H9 (cell line): Measurements from ENCODE around the gene PRKRA. TPM values are rescaled to one million over a fixed set of nuclear protein-coding genes. Genes with fewer than 3 reads are reported as not detected.

ENCODE experiments used
- DNase-seq: peaks from one replicate; pipeline ENCODE4 v3.0.0-alpha.2; 2017
- H2AFZ ChIP-seq: one replicate; pipeline ENCODE4 v1.6.1; 2013; ENCODE audit warnings: mild to moderate bottlenecking, low read length, control low read depth, moderate library complexity
- H2AK5ac ChIP-seq: 2 replicates; pipeline ENCODE4 v1.6.1; 2013; ENCODE audit warnings: low read length, control low read depth, mixed read lengths; ENCODE audit not compliant: insufficient read length
- H2BK120ac ChIP-seq: one replicate; pipeline ENCODE4 v1.6.1; 2013; ENCODE audit warnings: low read depth, mild to moderate bottlenecking, low read length, control low read depth, inconsistent platforms; ENCODE audit not compliant: poor library complexity, severe bottlenecking
- H2BK12ac ChIP-seq: 2 replicates; pipeline ENCODE4 v1.6.1; 2013; ENCODE audit warnings: low read length, control low read depth, mixed read lengths, low read depth; ENCODE audit not compliant: insufficient read length
- H2BK15ac ChIP-seq: 2 replicates; pipeline ENCODE4 v1.6.1; 2013; ENCODE audit warnings: low read depth, low read length, control low read depth
- H2BK20ac ChIP-seq: one replicate; pipeline ENCODE4 v1.6.1; 2013; ENCODE audit warnings: low read depth, mild to moderate bottlenecking, low read length, control low read depth, inconsistent platforms; ENCODE audit not compliant: poor library complexity, severe bottlenecking
- H2BK5ac ChIP-seq: 2 replicates; pipeline ENCODE4 v1.6.1; 2013; ENCODE audit warnings: low read length, control low read depth, mixed read lengths; ENCODE audit not compliant: insufficient read length
- H3K14ac ChIP-seq: 2 replicates; pipeline ENCODE4 v1.6.1; 2013; ENCODE audit warnings: low read length, control low read depth; ENCODE audit not compliant: insufficient read depth
- H3K18ac ChIP-seq: 2 replicates; pipeline ENCODE4 v1.6.1; 2013; ENCODE audit warnings: low read depth, mild to moderate bottlenecking, mixed read lengths, low read length, control low read depth; ENCODE audit not compliant: insufficient read length
- H3K23ac ChIP-seq: 2 replicates; pipeline ENCODE4 v1.6.1; 2013; ENCODE audit warnings: low read length, control low read depth, mixed read lengths, low read depth; ENCODE audit not compliant: insufficient read length
- H3K23me2 ChIP-seq: 2 replicates; pipeline ENCODE4 v1.6.1; 2013; ENCODE audit warnings: low read depth, mild to moderate bottlenecking, mixed read lengths, low read length, control low read depth; ENCODE audit not compliant: insufficient read length, poor library complexity, severe bottlenecking
- H3K27ac ChIP-seq: 2 replicates; pipeline ENCODE4 v1.5.1; 2013; ENCODE audit warnings: low read length, control low read depth, mixed read lengths, low read depth; ENCODE audit not compliant: insufficient read length
- H3K27me3 ChIP-seq: 2 replicates; pipeline ENCODE4 v1.6.1; 2013; ENCODE audit warnings: low read length, control low read depth, inconsistent platforms; ENCODE audit not compliant: insufficient read depth
- H3K4ac ChIP-seq: 2 replicates; pipeline ENCODE4 v1.6.1; 2013; ENCODE audit warnings: low read depth, mild to moderate bottlenecking, control low read depth, inconsistent platforms, low read length, moderate library complexity
- H3K4me1 ChIP-seq: 2 replicates; pipeline ENCODE4 v1.6.1; 2013; ENCODE audit warnings: low read length, control low read depth, inconsistent platforms; ENCODE audit not compliant: insufficient read depth
- H3K4me2 ChIP-seq: 2 replicates; pipeline ENCODE4 v1.6.1; 2013; ENCODE audit warnings: low read length, control low read depth, mixed read lengths; ENCODE audit not compliant: insufficient read length, insufficient read depth
- H3K56ac ChIP-seq: 2 replicates; pipeline ENCODE4 v1.6.1; 2013; ENCODE audit warnings: low read depth, mild to moderate bottlenecking, mixed read lengths, low read length, control low read depth; ENCODE audit not compliant: insufficient read length
- H3K79me1 ChIP-seq: 2 replicates; pipeline ENCODE4 v1.6.1; 2013; ENCODE audit warnings: low read depth, mild to moderate bottlenecking, moderate library complexity, low read length, control low read depth, inconsistent platforms; ENCODE audit not compliant: insufficient read depth, poor library complexity, severe bottlenecking
- H3K79me2 ChIP-seq: 2 replicates; pipeline ENCODE4 v1.6.1; 2013; ENCODE audit warnings: low read length, control low read depth, inconsistent platforms; ENCODE audit not compliant: insufficient read depth
- H3K9ac ChIP-seq: 2 replicates; pipeline ENCODE4 v1.6.1; 2013; ENCODE audit warnings: low read length, control low read depth, mixed read lengths; ENCODE audit not compliant: insufficient read length; ENCODE audit errors: extremely low read depth
- H3K9me3 ChIP-seq: one replicate; pipeline ENCODE4 v1.6.1; 2013; ENCODE audit warnings: low read depth, low read length, inconsistent platforms; ENCODE audit not compliant: control insufficient read depth
- H3T11ph ChIP-seq: one replicate; pipeline ENCODE4 v1.6.1; 2013; ENCODE audit warnings: mild to moderate bottlenecking, low read length, control low read depth, inconsistent platforms
- H4K20me1 ChIP-seq: one replicate; pipeline ENCODE4 v1.6.1; 2013; ENCODE audit not compliant: control insufficient read depth, insufficient read length, insufficient read depth
- H4K5ac ChIP-seq: 2 replicates; pipeline ENCODE4 v1.6.1; 2013; ENCODE audit warnings: low read depth, mild to moderate bottlenecking, mixed read lengths, low read length, control low read depth; ENCODE audit not compliant: insufficient read length
- H4K8ac ChIP-seq: replicated peaks from 2 replicates; pipeline ENCODE4 v1.6.1; 2013; ENCODE audit warnings: low read length, control low read depth, mixed read lengths, low read depth; ENCODE audit not compliant: insufficient read length
- H4K91ac ChIP-seq: 2 replicates; pipeline ENCODE4 v1.6.1; 2013; ENCODE audit warnings: low read depth, mild to moderate bottlenecking, moderate library complexity, mixed read lengths, low read length, control low read depth; ENCODE audit not compliant: insufficient read length
- H3K27ac Mint-ChIP-seq, 3 experiments: 2 replicates in 2 of 3; 3 replicates in 1 of 3; pipeline ENCODE4 v1.8.0; 2020 to 2021; ENCODE audit warnings: mixed read lengths in 3 of 3, mild to moderate bottlenecking in 1 of 3, moderate library complexity in 1 of 3
- H3K27me3 Mint-ChIP-seq: 2 replicates; pipeline ENCODE4 v1.8.0; 2021; ENCODE audit warnings: low read depth, mild to moderate bottlenecking, moderate library complexity, mixed read lengths
- H3K36me3 Mint-ChIP-seq, 3 experiments: 2 replicates in 2 of 3; 3 replicates in 1 of 3; pipeline ENCODE4 v1.8.0; 2020 to 2021; ENCODE audit warnings: low read depth in 3 of 3, mixed read lengths in 3 of 3; ENCODE audit not compliant: insufficient read depth in 1 of 3
- H3K4me1 Mint-ChIP-seq, 2 experiments: 2 replicates each; pipeline ENCODE4 v1.8.0; 2020; ENCODE audit warnings: mixed read lengths in 2 of 2
- H3K4me3 Mint-ChIP-seq, 2 experiments: 2 replicates in 1 of 2; 3 replicates in 1 of 2; pipeline ENCODE4 v1.8.0; 2020 to 2021; ENCODE audit warnings: mild to moderate bottlenecking in 2 of 2, mixed read lengths in 2 of 2, moderate library complexity in 1 of 2
- H3K9me3 Mint-ChIP-seq, 2 experiments: 2 replicates in 1 of 2; 3 replicates in 1 of 2; pipeline ENCODE4 v1.8.0; 2020; ENCODE audit warnings: mild to moderate bottlenecking in 2 of 2, mixed read lengths in 2 of 2, moderate library complexity in 1 of 2
- CTCF ChIP-seq: fragments of 200-600 bp; sonication (generic); conservative IDR thresholded peaks from 3 replicates; pipeline ENCODE4 v1.8.0; 2021; ENCODE audit warnings: antibody characterized with exemption, mild to moderate bottlenecking
- WGBS: extraction: QIAGEN DNeasy Blood & Tissue Kit; methylation state at CpG from one replicate; pipeline ENCODE4 v1.1.7; 2013; ENCODE audit warnings: missing lambda C conversion rate, low lambda C conversion rate, mixed read lengths; ENCODE audit not compliant: insufficient read length; ENCODE audit errors: extremely low coverage; 5-methylcytosine and 5-hydroxymethylcytosine counted together
- total RNA-seq: library from RNA; stranded (reverse); gene quantifications from 2 replicates; pipeline ENCODE4 v1.2.1, GENCODE V29; 2021

The PRKRA gene
- total RNA-seq, 1 experiment from 2014 or later, result 61.5 TPM

GRCh38 chr2:178395941-178396570 is 54.9 kb downstream of the PRKRA start:
- Mint-ChIP-seq H3K27me3 (no peaks in the 10 kb centered on the region), H3K4me3 (no peak overlapping the region), H3K27ac (no peak overlapping the region), H3K4me1 (no peaks in the 10 kb centered on the region), H3K9me3 (no peaks in the 10 kb centered on the region), H3K36me3 (no peaks in the 10 kb centered on the region)
- Histone ChIP-seq H3K79me2 (no peaks in the 10 kb centered on the region), H3K56ac (no peak overlapping the region), H4K8ac (no peak overlapping the region), H3K4me1 (no peaks in the 10 kb centered on the region), H3K4ac (no peak overlapping the region), H4K5ac (no peak overlapping the region), H2BK120ac (no peak overlapping the region), H2AK5ac (no peak overlapping the region), H2BK15ac (no peak overlapping the region), H2BK20ac (no peak overlapping the region), H3K9ac (no peak overlapping the region), H3K23ac (no peak overlapping the region), H3K27ac (no peak overlapping the region), H2BK5ac (no peak overlapping the region), H4K20me1 (no peaks in the 10 kb centered on the region), H2BK12ac (no peak overlapping the region), H3K4me2 (no peak overlapping the region), H3K14ac (no peak overlapping the region), H3T11ph (no peak overlapping the region), H3K23me2 (no peaks in the 10 kb centered on the region), H3K79me1 (no peaks in the 10 kb centered on the region), H2AFZ (no peak overlapping the region), H3K18ac (no peak overlapping the region), H4K91ac (no peak overlapping the region), H3K9me3 (no peaks in the 10 kb centered on the region), H3K27me3 (no peaks in the 10 kb centered on the region)
- DNase-seq, result no peak
- no peak for TF ChIP-seq CTCF
- WGBS, result no CpG with 5 or more reads among the region's 8 CpGs
